Psoas muscle (tissue), 8 donors: ENCODE data around the gene ELP5. TPM values are rescaled to one million over a fixed set of nuclear protein-coding genes. Genes with fewer than 3 reads are reported as not detected.
A peak's percentile ranks its signal among the peaks of the same experiment; 100 is the strongest.

ENCODE experiments used
- ATAC-seq, 4 donors: fragments of 200-7000 bp; cut with Tn5 transposase; one replicate each; pipeline ENCODE4 v1.9.1; 2020; ENCODE audit warnings: moderate library complexity in 3 of 4, mild to moderate bottlenecking in 2 of 4
- DNase-seq, 2 donors: peaks; one replicate each; pipeline ENCODE4 v3.0.0-alpha.2; 2020
- H3K27ac ChIP-seq: fragments of 200-600 bp; one replicate; pipeline ENCODE4 v1.8.0; 2022
- H3K27me3 ChIP-seq, 3 donors: fragments of 200-600 bp in 1 of 3; one replicate each; pipeline versions ENCODE4 v1.6.1 to v1.8.0; 2013 to 2022; ENCODE audit warnings: low read length in 2 of 3, mild to moderate bottlenecking in 2 of 3, moderate library complexity in 1 of 3; ENCODE audit not compliant: insufficient read depth in 3 of 3
- H3K36me3 ChIP-seq, 2 donors: fragments of 200-600 bp in 1 of 2; one replicate each; pipeline versions ENCODE4 v1.6.1 to v1.8.0; 2013 to 2022; ENCODE audit warnings: low read depth in 1 of 2, mild to moderate bottlenecking in 1 of 2, moderate library complexity in 1 of 2; ENCODE audit not compliant: insufficient read depth in 1 of 2
- H3K4me1 ChIP-seq: fragments of 200-600 bp; one replicate; pipeline ENCODE4 v1.8.0; 2022
- H3K4me3 ChIP-seq: fragments of 200-600 bp; one replicate; pipeline ENCODE4 v1.8.0; 2022; ENCODE audit warnings: mild to moderate bottlenecking
- H3K9me3 ChIP-seq: fragments of 200-600 bp; one replicate; pipeline ENCODE4 v1.8.0; 2022
- WGBS, 3 donors: extraction: QIAGEN DNeasy Blood & Tissue Kit; methylation state at CpG; one replicate each; pipeline versions ENCODE4 v1.1.6 to v1.1.7; 2013; 5-methylcytosine and 5-hydroxymethylcytosine counted together
- intact Hi-C, 2 donors: fragments of 100-400 bp; cut with DNase I; formaldehyde crosslinking; loops; one replicate each; pipeline versions ENCODE4 v1.11.0 to v1.14.2; 2022
- polyA plus RNA-seq, 3 donors: library from polyadenylated mRNA; stranded (reverse); fragments of 200-250 nt; gene quantifications; one replicate each; pipeline ENCODE4 v1.2.3, GENCODE V29; 2013
- total RNA-seq, 4 donors: library from RNA; stranded (reverse); fragmentation: NEBNext Ultra II Directional in 2 of 4; extraction: Animal tissue kit (Norgen Biotek cat#: 25700) in 2 of 4; gene quantifications; one replicate each; pipeline versions ENCODE4 v1.2.1 to v1.2.4, GENCODE V29; 2021 to 2023
- TF ChIP-seq, protein P1 (sequence below): fragments of 200-600 bp; IDR thresholded peaks from one replicate; pipeline ENCODE4 v1.8.0; 2022; ENCODE audit warnings: antibody characterized with exemption
- donor health status: healthy with polysubstance abuse.
- donor health status: DM: no; HTN: no; CAD: no; lungs with moderate emphysema.
- donor health status: Bipolar disorder and iron deficiency.
- donor health status: healthy.
- donor health status: DM: yes; HTN: yes; CAD: no.
- donor health status: DM: no; HTN: no; CAD: no.
- donor health status: DM: no; HTN: no; CAD: no.
- donor health status: DM: yes; HTN: yes; CAD: no.

ELP5 gene
- total and polyA plus RNA-seq, 7 donors, result 50.4 to 104 (median 81.0) TPM

GRCh38 chr17:7280519-7281073, 28.6 kb downstream of the ELP5 start:
- Histone ChIP-seq H3K4me3 (peak overlapping the region; percentile 86), H3K27me3 (no peaks in the 10 kb centered on the region), H3K4me1 (peaks cover 28% of the 10 kb centered on the region), H3K27ac (peak overlapping the region; percentile 96), H3K36me3 (peaks cover 0 to 21% of the 10 kb centered on the region in 2 donors), H3K9me3 (no peaks in the 10 kb centered on the region)
- DNase-seq (peak; percentile 85 to 93), ATAC-seq (peak; percentile 56 to 74 (median 61))
- 0 to 1% (median 1%) methylated on average over 29 of the region's 29 CpGs for WGBS, 3 donors
- TF ChIP-seq, protein P1, sequence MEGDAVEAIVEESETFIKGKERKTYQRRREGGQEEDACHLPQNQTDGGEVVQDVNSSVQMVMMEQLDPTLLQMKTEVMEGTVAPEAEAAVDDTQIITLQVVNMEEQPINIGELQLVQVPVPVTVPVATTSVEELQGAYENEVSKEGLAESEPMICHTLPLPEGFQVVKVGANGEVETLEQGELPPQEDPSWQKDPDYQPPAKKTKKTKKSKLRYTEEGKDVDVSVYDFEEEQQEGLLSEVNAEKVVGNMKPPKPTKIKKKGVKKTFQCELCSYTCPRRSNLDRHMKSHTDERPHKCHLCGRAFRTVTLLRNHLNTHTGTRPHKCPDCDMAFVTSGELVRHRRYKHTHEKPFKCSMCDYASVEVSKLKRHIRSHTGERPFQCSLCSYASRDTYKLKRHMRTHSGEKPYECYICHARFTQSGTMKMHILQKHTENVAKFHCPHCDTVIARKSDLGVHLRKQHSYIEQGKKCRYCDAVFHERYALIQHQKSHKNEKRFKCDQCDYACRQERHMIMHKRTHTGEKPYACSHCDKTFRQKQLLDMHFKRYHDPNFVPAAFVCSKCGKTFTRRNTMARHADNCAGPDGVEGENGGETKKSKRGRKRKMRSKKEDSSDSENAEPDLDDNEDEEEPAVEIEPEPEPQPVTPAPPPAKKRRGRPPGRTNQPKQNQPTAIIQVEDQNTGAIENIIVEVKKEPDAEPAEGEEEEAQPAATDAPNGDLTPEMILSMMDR, result peak; percentile 89
- intact Hi-C loops, result loop anchor here (1.0 to 5.0 kb wide), 4 partner anchors 16 to 67 kb away; partner anchors contain the start of gene GABARAP (in 1 of the 2)

GRCh38 chr17:7281074-7281952, 29.3 kb downstream of the ELP5 start, which contains the start of gene SLC2A4:
SLC2A4 (plus strand) TSS chr17:7281718; CDS start chr17:7281935, 217 bp downstream.
- Histone ChIP-seq H3K9me3 (no peaks in the 10 kb centered on the region), H3K27ac (peak within 1 kb of the TSS; percentile 96), H3K4me3 (peak within 1 kb of the TSS; percentile 86), H3K4me1 (peaks cover 29% of the 10 kb centered on the region), H3K36me3 (peaks cover 0 to 28% of the 10 kb centered on the region in 2 donors), H3K27me3 (no peaks in the 10 kb centered on the region)
- peak; percentile 95 to 98 for DNase-seq
- WGBS, 3 donors, result 0 to 1% (median 1%) methylated on average over 64 to 71 of the region's 71 CpGs
- intact Hi-C loops, result loop anchor here (2.0 to 5.0 kb wide), 3 partner anchors 15 to 66 kb away; partner anchors contain the start of gene GABARAP (in 1 of the 2)
- TF ChIP-seq, protein P1, result no peak
- ATAC-seq, result peak; percentile 78 to 84 (median 79)

DNA sequence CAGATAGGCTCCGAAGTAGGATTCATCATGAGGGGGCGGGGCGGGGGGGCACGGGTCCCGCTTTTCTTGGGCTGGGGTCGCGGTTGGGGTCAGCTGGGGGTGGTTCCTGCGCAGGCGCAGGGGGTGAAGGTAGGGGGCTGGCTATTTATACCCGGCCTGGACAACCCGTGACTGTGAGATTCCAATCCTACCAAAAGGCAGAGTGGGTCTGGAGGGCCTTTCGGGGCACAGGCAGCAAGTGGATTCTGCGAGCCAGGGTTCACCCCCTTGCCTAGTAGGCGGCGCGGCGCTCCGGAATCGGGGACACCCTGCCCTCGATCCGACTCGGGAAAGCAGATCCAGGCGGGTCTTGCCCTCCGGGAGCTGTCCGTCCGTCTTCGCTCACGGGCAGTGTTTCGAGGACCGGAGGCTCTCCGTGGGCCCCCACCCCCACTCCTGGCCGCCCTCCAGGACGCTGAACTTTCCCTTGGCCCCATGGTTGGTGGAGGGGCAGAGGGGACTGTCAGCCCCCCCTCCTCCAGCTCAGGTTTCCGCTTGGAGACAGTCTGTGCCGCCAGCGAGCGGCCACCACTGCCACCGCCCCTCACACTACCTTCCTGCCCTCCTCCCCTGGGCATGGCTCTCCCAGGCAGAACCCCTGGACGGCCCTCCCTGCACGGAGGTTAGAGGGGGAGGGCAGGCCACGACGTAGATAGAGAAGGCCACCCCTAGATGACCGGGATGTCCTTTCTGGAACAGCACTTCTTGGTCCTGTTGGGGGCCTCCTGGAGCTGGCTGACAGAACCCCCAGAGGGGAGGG, 30.1 kb downstream of the ELP5 start:
- 1 to 2% (median 2%) methylated on average over 37 to 43 of the region's 43 CpGs for WGBS, 3 donors
- peak; percentile 47 to 71 (median 70) for ATAC-seq
- H3K4me1 ChIP-seq, result peaks cover 29% of the 10 kb centered on the region
- H3K36me3 ChIP-seq, result peaks cover 0 to 35% of the 10 kb centered on the region in 2 donors
- TF ChIP-seq, protein P1, result no peak
- no peaks in the 10 kb centered on the region for H3K9me3 ChIP-seq
- peak; percentile 84 to 97 for DNase-seq
- H3K27ac ChIP-seq, result peak overlapping the region; percentile 96
- peak overlapping the region; percentile 86 for H3K4me3 ChIP-seq
- H3K27me3 ChIP-seq, result no peaks in the 10 kb centered on the region
- intact Hi-C loops, result loop anchor here (2.0 to 5.0 kb wide), 3 partner anchors 15 to 65 kb away; partner anchors contain the start of gene GABARAP (in 1 of the 2)

DNA sequence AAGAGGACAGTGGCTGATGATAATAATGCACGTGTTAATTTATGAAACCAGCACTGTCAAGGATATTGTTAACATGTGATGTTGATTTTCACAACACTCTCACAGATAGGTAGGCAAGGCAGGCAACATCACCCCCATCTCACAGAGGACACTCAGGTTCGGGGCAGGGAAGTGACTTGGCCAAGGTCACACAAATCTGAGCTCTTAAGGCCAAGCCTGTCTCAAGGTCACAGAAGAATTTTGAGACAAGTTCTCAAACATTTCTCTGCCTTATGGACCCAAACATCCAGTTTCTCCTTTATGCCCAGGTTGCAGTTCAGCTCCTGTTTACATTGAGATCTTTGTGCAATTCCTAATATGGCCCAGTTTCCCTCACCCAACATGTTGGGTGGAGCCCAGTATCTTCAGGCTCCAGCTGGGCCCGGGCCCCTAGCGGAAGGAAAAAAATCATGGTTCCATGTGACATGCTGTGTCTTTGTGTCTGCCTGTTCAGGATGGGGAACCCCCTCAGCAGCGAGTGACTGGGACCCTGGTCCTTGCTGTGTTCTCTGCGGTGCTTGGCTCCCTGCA, 30.8 kb downstream of the ELP5 start:
- H3K36me3 ChIP-seq, result peaks cover 0 to 42% of the 10 kb centered on the region in 2 donors
- intact Hi-C loops, result loop anchor here in 1 of 2 donors (5.0 kb wide), 1 partner anchor 64 kb away; no protein-coding TSS in a partner anchor
- DNase-seq (peak in 1 of 2 donors; percentile 62), ATAC-seq (no peak)
- TF ChIP-seq, protein P1, result no peak
- no peaks in the 10 kb centered on the region for H3K9me3 ChIP-seq
- H3K4me1 ChIP-seq, result peaks cover 29% of the 10 kb centered on the region
- H3K27ac ChIP-seq, result peak overlapping the region; percentile 96
- WGBS, 3 donors, result 24 to 36% (median 25%) methylated on average over 6 of the region's 6 CpGs
- peak overlapping the region; percentile 86 for H3K4me3 ChIP-seq
- no peaks in the 10 kb centered on the region for H3K27me3 ChIP-seq
